HG02763 (cell line): ENCODE data around the gene SLC13A1.
"Not testable (repeated sequence)": the region's sequence is repeated elsewhere in the genome, so short reads cannot be mapped to it uniquely, and the experiment has no call there.

ENCODE experiments used
- ATAC-seq: cut with Tn5 transposase; IDR thresholded peaks from one replicate; pipeline ENCODE4 v1.9.1; 2021; ENCODE audit warnings: mild to moderate bottlenecking, moderate library complexity; ENCODE audit not compliant: unreplicated experiment

The SLC13A1 gene

DNA sequence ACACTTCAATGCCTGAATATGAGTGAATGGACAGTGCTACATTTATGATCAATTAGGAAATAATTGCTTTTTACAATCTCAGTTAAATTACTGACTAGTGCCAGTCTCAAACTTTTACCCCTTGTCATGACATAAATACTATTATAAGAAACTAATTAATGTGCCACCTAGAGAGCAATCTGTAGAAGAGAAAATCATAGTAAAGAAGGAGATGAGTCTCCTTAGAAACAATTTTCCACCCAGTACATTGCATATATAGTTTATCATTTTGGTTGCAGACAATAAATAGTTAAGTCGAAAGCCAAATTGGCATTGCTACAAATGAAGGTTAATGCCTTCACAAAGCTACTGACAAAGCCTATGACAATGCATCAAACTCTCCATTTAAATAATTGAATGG lies 68.6 kb downstream of the SLC13A1 start:
- no peak for ATAC-seq

DNA sequence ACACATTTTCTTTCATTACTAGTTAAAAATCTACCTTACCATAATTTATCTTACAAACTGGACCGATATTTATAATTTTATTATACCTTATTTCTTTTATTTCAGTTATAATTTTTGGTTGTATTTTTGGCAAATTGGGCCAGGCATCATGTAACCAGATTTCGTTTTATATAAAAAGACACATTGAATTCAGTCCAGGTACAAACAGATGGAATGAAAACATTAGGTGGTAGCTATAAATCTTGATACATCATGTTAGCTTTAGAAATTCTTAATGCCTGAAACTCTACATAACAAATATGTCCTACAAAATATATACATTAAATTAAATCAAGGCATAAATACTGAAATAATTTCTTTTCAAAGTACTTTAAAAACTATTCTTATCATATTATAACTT lies 73.1 kb downstream of the SLC13A1 start:
- ATAC-seq = no peak

DNA sequence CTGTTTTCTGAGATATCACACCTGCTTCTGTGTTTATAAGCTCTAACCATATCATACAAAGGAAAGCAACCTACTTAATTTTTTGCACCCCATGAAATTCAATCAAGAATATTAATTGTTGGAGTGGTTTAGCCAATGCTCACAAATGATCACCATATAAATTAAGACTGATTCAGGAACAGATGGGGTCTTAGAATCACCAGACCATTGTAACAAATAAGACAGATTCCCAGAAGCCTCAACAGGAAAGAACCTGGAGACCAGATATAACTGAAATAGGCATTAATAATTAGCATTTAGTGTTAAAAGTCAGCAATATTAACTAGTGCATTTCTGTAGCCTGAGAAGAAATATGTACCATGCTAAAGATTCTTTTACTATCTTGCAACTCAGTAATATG lies 73.6 kb downstream of the SLC13A1 start:
- ATAC-seq = no peak

DNA sequence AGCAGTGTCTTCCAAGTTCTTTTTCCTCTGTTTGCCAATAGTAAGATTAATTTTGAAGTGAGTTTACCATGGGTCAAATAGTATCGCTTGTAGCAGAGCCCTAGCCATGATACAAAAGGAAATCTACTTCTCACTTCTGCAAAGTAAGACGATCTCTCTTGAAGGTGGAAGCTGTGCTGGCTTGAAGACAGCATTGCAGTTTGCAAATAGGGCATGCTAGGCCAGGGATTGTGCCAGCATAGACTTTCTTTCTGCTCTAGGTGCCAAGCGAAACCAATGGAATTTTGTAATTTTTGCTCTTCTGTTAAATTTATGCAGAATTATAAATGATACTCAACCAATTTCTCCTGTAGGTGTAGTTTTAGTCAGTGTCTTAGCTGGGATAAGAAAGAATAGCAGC lies 74.5 kb downstream of the SLC13A1 start:
- no peak for ATAC-seq

DNA sequence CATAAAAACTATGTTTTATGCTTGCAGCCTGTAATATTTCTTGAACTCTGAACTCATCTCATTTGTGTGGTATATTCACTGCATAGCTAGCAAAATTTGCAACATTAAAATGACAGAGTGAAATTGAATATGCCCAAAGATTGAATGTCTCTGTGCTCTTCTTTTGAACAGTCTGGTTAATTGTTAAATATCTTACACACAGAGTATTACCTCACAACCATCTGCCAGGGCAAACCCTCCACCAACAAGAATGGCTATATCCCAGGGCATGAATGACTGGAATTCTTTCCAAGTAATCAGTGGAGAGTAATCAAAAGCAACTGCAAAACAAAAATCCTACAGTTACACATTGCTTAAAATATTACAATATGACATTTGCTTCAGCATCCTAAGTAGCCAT lies 76.9 kb downstream of the SLC13A1 start:
- ATAC-seq = no peak

DNA sequence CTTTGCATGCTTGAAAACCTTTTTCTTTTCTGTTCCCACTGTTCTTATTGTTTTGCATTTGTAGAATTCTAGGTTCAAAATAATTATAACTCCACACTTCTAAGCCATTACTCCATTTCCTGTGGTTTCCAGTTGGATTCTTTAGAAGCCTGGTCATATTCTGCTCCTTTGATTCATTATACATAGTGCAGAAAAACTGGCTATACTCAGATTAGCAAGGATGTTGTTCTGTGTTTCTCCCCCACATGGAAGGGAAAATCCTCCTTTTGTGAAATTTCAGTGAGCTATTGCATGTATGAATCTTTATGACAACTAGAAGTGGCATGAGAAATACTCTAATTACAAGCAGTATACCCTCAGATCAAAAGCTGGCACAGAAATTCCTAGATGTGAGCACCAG lies 79.5 kb downstream of the SLC13A1 start:
- no peak for ATAC-seq

DNA sequence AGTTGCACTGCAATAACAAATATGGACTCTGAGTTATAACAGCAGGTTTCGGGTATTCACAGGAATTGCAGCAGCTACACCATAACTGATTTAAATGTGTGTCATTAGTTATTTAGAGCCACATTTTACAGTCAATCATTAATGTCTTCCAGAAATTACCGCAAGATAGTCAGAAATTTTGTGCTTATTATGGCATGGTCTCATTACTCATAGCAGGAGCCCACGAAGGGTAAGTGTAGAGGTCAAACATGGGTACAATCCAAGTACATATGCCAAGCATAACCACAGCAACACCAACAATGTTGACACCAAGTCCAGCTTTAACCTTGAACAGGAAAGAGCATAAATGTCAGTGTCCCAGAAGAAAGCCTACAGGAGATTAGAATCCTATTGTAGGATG lies 84.4 kb downstream of the SLC13A1 start:
- ATAC-seq = no peak

DNA sequence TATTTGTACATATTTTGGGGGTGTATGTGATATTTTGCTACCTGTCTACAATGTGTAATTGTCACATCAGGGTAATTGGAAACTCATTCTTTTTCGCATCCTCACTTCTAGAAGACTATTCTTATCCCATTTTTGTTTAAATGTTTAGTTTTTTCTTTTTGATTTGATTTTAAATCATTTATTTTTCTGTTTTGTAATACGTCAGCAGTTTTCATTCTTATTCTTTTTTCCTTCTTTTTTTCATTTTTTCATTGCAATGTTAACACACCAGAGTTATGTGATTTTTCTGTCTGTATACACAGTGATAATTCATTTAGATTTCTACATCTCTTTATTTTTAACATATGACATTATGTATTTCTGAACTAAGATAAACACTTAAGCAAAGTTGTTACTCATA lies 85.5 kb downstream of the SLC13A1 start:
- ATAC-seq = no peak

DNA sequence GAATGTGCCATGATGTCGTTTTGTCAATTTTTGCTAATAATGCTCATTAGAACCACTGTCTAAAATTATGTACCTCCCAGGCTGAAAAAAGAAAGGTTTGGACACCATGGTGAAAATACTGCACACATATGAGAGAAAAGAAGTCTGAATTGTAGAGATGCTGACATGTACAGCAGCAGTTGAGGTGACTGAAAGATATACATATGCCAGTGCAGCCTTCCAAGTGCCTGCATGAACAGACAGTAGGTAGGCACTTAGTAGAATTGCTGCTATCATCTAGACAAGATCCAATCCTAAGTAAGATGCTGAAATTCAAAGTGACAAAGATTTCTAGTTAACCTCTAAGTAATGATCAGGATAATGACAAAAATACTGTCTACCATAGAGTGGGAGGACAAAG lies 86.9 kb downstream of the SLC13A1 start:
- ATAC-seq = no peak

DNA sequence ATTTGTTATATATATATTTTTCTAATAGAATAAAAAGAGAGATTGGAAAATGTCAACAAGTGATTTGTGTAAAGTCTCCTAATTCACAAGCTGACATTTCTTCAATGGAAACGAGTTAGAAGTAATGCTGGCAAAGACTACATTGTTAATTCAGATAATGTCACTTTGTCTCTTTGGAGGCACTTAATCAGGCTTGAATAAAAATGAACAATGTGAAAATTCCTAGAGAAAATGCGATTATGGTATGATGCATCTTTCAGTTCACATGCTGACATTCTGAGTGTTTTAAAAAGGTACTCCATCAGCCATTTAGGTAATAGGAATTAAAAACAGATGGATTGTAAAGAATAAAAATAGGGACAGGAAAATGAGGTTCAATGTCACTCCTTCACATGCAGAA lies 100.1 kb downstream of the SLC13A1 start:
- ATAC-seq = no peak

DNA sequence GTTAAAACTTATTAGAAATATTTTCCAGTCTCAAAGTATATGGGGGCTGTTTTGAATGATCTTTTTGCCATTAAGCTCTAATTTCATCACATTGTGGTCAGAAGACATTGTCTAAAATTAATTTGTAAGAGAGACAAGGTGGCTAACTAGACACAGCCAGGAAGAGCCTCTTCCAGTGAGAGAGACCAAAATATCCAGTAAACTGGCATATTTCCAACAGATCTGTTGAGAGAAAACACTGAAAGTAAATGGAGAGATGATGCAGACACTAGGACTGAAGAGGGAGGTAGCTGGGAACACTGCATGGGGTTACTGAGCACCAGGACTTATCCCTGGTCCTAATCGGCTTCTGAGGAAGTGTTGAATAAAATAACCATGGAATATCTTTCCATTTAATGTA lies 102.8 kb downstream of the SLC13A1 start:
- no peak for ATAC-seq

DNA sequence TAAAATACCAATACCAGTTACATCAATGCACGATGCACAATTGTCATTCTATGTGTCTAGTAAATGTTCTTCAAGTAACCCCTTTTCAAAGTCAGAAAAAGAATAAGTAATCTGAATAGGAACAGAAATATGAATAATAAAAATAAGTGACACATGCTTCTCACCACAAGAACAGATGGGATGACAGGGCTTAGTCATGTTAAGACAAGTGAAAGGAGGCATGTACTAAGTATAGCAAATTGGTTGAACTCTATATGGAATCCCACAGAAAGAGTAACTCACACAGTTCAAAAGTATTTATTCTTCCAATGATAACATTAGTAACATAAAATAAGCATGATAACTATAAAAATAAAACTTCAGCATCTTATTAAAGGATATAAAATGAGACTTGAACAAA lies 103.3 kb downstream of the SLC13A1 start:
- no peak for ATAC-seq

DNA sequence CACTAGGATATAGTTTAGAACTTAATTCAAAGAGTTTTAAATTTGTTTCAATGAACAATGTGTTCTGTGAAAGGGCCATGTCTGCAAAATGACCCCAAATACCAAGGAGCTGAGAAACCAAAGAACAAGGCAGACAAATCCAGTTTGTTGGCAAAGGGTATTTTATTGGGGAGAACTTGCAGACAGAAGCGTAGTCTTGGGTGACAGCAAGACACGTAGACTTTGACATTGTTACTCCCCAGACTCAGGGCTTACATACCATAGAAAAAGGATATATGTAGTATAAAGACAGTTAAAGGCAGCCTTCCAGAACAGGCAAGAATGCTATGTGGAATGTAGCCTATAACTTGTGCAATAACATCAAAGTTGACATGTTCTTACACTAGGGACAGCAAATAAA lies 109.3 kb downstream of the SLC13A1 start:
- no peak for ATAC-seq

DNA sequence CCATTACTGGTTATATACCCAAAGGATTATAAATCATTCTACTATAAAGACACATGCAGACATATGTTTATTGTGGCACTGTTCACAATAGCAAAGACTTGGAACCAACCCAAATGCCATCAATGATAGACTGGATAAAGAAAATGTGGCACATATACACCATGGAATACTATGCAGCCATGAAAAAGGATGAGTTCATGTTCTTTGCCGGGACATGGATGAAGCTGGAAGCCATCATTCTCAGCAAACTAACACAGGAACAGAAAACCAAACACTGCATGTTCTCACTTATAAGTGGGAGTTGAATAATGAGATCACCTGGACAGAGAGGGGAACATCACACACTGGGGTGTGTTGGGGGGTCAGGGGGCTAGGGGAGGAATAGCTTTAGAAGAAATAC lies 112.9 kb downstream of the SLC13A1 start:
- ATAC-seq = not testable (repeated sequence)

DNA sequence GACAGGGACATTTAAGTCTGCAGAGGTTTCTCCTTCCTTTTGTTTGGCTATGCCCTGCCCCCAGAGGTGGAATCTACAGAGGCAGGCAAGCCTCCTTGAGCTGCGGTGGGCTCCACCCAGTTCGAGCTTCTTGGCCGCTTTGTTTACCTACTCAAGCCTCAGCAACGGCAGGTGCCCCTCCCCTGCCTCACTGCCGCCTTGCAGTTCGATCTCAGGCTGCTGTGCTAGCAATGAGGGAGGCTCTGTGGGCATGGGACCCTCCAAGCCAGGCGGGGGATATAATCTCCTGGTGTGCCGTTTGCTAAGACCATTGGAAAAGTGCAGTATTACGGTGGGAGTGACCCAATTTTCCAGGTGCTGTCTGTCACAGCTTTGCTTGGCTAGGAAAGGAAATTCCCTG lies 114.9 kb downstream of the SLC13A1 start:
- not testable (repeated sequence) for ATAC-seq

DNA sequence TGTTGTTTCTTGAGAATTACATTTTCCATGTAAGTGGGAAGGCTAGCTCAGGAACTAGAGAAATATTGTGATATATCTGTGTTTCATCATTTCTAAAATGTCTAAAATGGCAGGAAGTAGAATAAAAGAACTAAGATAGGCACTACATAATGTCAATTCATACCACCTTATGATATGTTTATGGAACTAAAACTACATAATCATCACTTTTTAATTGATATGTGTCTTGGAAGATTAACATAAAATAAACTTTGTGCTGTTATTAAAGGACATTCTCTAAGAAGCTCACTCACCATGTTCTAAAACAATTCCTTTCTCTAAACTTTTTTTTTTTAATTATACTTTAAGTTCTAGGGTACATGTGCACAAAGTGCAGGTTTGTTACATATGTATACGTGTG lies 120.7 kb downstream of the SLC13A1 start:
- ATAC-seq = no peak

DNA sequence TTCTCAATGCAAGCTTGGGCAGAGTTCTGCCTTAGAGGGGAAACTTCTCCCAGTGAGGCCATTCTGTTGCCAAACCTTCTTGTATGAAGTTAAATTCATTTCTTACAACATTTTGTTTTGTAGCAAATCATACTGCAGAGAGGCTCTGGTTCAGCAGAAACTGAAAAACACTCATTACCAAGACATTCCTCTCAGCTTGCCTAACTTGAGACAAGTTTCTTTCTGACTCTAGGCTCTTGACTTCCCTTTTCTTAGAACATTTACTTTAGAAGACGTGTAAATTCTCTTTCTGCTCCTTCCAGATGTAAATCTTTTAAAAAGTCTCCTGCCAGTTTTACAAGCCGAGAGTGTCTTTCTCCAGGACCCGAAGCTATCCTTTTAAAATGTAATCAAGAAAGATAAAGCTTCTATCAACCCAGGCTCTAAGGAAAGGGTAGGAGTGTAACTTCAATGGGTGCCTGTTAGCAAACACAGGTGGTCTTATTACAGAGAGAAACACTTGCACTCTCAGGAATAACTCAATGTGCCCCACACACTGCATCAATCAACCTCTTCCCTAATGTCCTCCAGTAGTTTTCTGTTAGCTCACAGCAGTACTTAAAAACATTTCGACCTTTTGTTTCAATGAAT lies 123.8 kb downstream of the SLC13A1 start:
- no peak for ATAC-seq

DNA sequence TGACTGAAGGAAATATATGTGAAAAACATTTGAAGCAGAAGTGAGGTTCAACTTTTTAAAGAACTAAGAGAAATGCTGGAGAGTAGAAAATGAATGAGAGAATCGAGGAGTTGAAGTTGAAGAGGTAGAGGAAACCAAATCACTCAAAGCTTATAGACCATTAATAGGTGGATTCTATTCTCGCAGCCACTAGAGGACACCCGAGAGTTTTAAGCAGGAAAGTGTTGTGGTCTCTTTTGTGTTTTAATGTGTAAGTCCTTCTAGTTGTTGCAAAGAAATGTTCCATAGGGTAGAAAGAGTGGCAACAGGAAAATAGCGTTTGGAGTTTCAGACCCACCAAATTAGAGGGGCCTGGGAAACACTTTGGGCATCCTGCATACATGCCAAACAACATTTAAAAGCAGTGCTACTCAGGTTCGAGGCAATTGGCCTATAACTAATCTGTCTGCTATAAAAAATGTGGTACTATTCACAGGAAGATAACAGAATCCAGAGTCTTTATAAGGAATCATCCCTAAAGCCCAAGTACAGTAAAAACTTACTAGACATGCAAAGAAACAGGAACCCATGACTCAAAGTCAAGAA lies 129.0 kb downstream of the SLC13A1 start:
- ATAC-seq = no peak

DNA sequence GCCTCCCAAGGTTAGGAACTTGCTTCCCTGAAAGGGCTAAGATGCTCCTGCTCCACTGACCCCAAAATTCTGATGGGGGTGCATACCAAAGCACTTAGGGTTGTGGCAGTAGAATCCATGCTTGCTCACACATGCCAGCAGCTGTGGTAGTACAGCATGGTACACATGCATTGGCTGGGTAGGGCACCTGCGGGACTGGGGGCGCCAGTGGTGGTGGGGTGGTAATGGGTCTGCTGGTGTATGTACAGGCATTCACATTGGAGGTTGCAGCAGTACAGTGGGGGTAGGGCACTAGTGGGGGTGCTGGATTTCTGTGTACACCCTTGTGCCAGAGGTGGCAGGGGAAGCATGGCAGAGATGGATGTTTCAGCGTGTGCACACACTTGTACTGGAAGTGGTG lies 132.0 kb downstream of the SLC13A1 start:
- no peak for ATAC-seq
